GM13977 (cell line): ENCODE measurements around the gene ADGRB2.

Experiments
- DNase-seq: peaks from one replicate; pipeline ENCODE4 v3.0.0; 2012; ENCODE audit warnings: low spot score
- CTCF ChIP-seq: IDR thresholded peaks from 2 replicates; pipeline ENCODE4 v1.5.1; 2012; ENCODE audit warnings: mild to moderate bottlenecking, control low read depth; ENCODE audit not compliant: insufficient read depth; ENCODE audit errors: extremely low read depth, missing control alignments
- in situ Hi-C: fragments of 300-500 bp; cut with MboI; formaldehyde crosslinking; loops from one replicate; pipeline ENCODE4 v1.12.0; 2022; ENCODE audit warnings: low sequenced_read_pairs, low pct_unique_long_range_greater_than_20kb, mixed read lengths, inconsistent platforms; ENCODE audit not compliant: unreplicated experiment

Gene ADGRB2

GRCh38 chr1:31783846-31784245 is 19.7 kb upstream of the ADGRB2 start:
- no peak for TF ChIP-seq CTCF
- in situ Hi-C loops = no loop called here
- DNase-seq = no peak

GRCh38 chr1:31782421-31783410 is 18.6 kb upstream of the ADGRB2 start:
- no peak for DNase-seq
- in situ Hi-C loops = no loop called here
- no peak for TF ChIP-seq CTCF

- in situ Hi-C loops = no loop called here
- no peak for DNase-seq
Observed at GRCh38 chr1:31781756-31782371, 17.7 kb upstream of the ADGRB2 start.

GRCh38 chr1:31781138-31781755 is 17.1 kb upstream of the ADGRB2 start:
- TF ChIP-seq CTCF = no peak
- in situ Hi-C loops = no loop called here
- no peak for DNase-seq

More at GRCh38 chr1:31781756-31782371, 17.7 kb upstream of the ADGRB2 start:
- TF ChIP-seq CTCF = no peak

- in situ Hi-C loops = no loop called here
- DNase-seq = no peak
- TF ChIP-seq CTCF = no peak
Observed at GRCh38 chr1:31780632-31781031, 16.5 kb upstream of the ADGRB2 start.

- in situ Hi-C loops = loop anchor here (10.0 kb wide), 1 partner anchor 115 kb away; no protein-coding TSS in a partner anchor
- TF ChIP-seq CTCF = no peak
- no peak for DNase-seq
Observed at GRCh38 chr1:31779687-31780086, 15.5 kb upstream of the ADGRB2 start.
